Karpas-422 (cell line): ENCODE measurements around the gene ECE1. TPM values are rescaled to one million over a fixed set of nuclear protein-coding genes. Genes with fewer than 3 reads are reported as not detected.

Experiments used
- DNase-seq: peaks from one replicate; pipeline ENCODE4 v3.0.0-alpha.2; 2015
- H2AFZ ChIP-seq: fragments of 200-600 bp; sonication (generic); 2 replicates; pipeline ENCODE4 v1.6.1; 2014; ENCODE audit warnings: antibody characterized with exemption, low read length, mixed read lengths
- H3K27ac ChIP-seq: fragments of 200-600 bp; sonication (generic); 2 replicates; pipeline ENCODE4 v1.5.1; 2014; ENCODE audit warnings: mild to moderate bottlenecking, low read length, moderate library complexity
- H3K27me3 ChIP-seq: fragments of 200-600 bp; sonication (generic); 2 replicates; pipeline ENCODE4 v1.6.1; 2014; ENCODE audit warnings: low read length, mixed read lengths
- H3K36me3 ChIP-seq: fragments of 200-600 bp; sonication (generic); 2 replicates; pipeline ENCODE4 v1.6.1; 2014; ENCODE audit warnings: low read length, mixed read lengths; ENCODE audit not compliant: insufficient read depth
- H3K4me1 ChIP-seq: fragments of 200-600 bp; sonication (generic); 2 replicates; pipeline ENCODE4 v1.6.1; 2014; ENCODE audit warnings: mild to moderate bottlenecking, low read length, mixed read lengths
- H3K4me2 ChIP-seq: fragments of 200-600 bp; sonication (generic); 2 replicates; pipeline ENCODE4 v1.6.1; 2014; ENCODE audit warnings: low read length, low read depth, mild to moderate bottlenecking; ENCODE audit not compliant: poor library complexity, severe bottlenecking
- H3K4me3 ChIP-seq: fragments of 200-600 bp; sonication (generic); 2 replicates; pipeline ENCODE4 v1.5.1; 2014; ENCODE audit warnings: mild to moderate bottlenecking, antibody characterized with exemption, low read length, mixed read lengths
- H3K79me2 ChIP-seq: fragments of 200-600 bp; sonication (generic); 2 replicates; pipeline ENCODE4 v1.6.1; 2014; ENCODE audit warnings: mild to moderate bottlenecking, low read length, mixed read lengths
- H3K9ac ChIP-seq: fragments of 200-600 bp; sonication (generic); 2 replicates; pipeline ENCODE4 v1.6.0; 2014; ENCODE audit warnings: low read length
- H3K9me2 ChIP-seq: fragments of 200-600 bp; sonication (generic), shearing (Covaris generic); replicated peaks from 2 replicates; pipeline ENCODE4 v1.6.0; 2014; ENCODE audit warnings: mild to moderate bottlenecking, low read length, moderate library complexity; ENCODE audit not compliant: insufficient read depth
- H3K9me3 ChIP-seq: fragments of 300-700, 200-600 bp; sonication (generic); 2 replicates; pipeline ENCODE4 v1.6.1; 2014; ENCODE audit warnings: low read length, mixed read lengths
- H4K20me1 ChIP-seq: fragments of 200-600 bp; sonication (generic); 2 replicates; pipeline ENCODE4 v1.6.1; 2014; ENCODE audit warnings: mild to moderate bottlenecking, antibody characterized with exemption, low read length, low read depth; ENCODE audit not compliant: insufficient read depth
- total RNA-seq: library from RNA; depleted of rRNA; stranded (reverse); fragments of >200 nt; shearing (Covaris generic); gene quantifications from 2 replicates; pipeline ENCODE4 v1.2.3, GENCODE V29; 2014; ENCODE audit warnings: low replicate concordance

Gene ECE1
- total RNA-seq, 1 experiment from 2014 or later: 59.9 TPM

- no peaks in the 10 kb centered on the region for H3K27me3 ChIP-seq
- no peak for DNase-seq
- H3K9me3 ChIP-seq: no peaks in the 10 kb centered on the region
- peaks cover 84% of the 10 kb centered on the region for H3K79me2 ChIP-seq
- no peak overlapping the region for H2AFZ ChIP-seq
- peak overlapping the region; percentile 98 for H3K27ac ChIP-seq
- peaks cover 13% of the 10 kb centered on the region; the same call in 1 of the 2 replicates for H4K20me1 ChIP-seq
- H3K9me2 ChIP-seq: no peaks in the 10 kb centered on the region
- H3K4me2 ChIP-seq: no peak overlapping the region
- no peak overlapping the region for H3K4me3 ChIP-seq
- no peaks in the 10 kb centered on the region for H3K36me3 ChIP-seq
- H3K4me1 ChIP-seq: peaks cover 89% of the 10 kb centered on the region
- H3K9ac ChIP-seq: no peak overlapping the region
Observed at GRCh38 chr1:21300774-21301173, 10.5 kb upstream of the ECE1 start.

- H2AFZ ChIP-seq: no peak overlapping the region
- no peaks in the 10 kb centered on the region for H3K27me3 ChIP-seq
- peaks cover 89% of the 10 kb centered on the region for H3K4me1 ChIP-seq
- H3K9me2 ChIP-seq: no peaks in the 10 kb centered on the region
- no peak overlapping the region for H3K4me3 ChIP-seq
- no peaks in the 10 kb centered on the region for H3K36me3 ChIP-seq
- no peak for DNase-seq
- H3K27ac ChIP-seq: peak overlapping the region; percentile 98
- H3K9me3 ChIP-seq: no peaks in the 10 kb centered on the region
- peaks cover 8% of the 10 kb centered on the region; the same call in 1 of the 2 replicates for H4K20me1 ChIP-seq
- H3K79me2 ChIP-seq: peaks cover 76% of the 10 kb centered on the region
- peak overlapping the region; percentile 5 for H3K4me2 ChIP-seq
- H3K9ac ChIP-seq: peak overlapping the region; percentile 11; the same call in 1 of the 2 replicates
Observed at GRCh38 chr1:21299780-21300395, 9.6 kb upstream of the ECE1 start.

DNA sequence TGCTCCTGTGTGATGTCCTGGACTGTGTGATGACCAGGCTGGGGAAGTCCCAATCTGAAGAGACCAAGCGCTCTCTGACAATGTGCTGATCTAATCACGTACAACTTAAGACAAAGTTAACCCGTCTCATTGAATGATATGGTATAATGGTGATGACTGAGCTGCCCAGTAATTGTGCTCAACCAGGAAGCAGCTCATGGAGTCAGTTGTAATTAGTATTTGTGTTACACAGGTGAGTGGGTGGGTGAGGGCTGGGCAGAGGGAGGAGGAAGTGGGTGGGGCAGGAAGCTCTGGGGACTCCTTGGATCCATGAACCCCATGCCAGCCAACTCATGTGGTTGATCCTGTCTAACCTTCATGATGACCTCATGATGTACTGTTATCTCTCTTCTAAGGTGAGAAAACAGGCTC lies 8.7 kb upstream of the ECE1 start:
- Histone ChIP-seq H3K9me3 (no peaks in the 10 kb centered on the region), H3K4me2 (no peak overlapping the region), H3K4me3 (no peak overlapping the region), H3K79me2 (peaks cover 68% of the 10 kb centered on the region), H3K27me3 (no peaks in the 10 kb centered on the region), H3K27ac (peak overlapping the region; percentile 98), H4K20me1 (peaks cover 8% of the 10 kb centered on the region; the same call in 1 of the 2 replicates), H3K9ac (0 out of 2 replicates have a peak overlapping the region, but pooled peaks have one; percentile 0), H3K4me1 (peaks cover 91% of the 10 kb centered on the region), H3K36me3 (no peaks in the 10 kb centered on the region), H2AFZ (no peak overlapping the region), H3K9me2 (no peaks in the 10 kb centered on the region)
- DNase-seq: no peak

GRCh38 chr1:21297975-21298374 lies 7.7 kb upstream of the ECE1 start:
- H2AFZ ChIP-seq: no peak overlapping the region
- no peaks in the 10 kb centered on the region for H3K9me3 ChIP-seq
- no peaks in the 10 kb centered on the region for H3K9me2 ChIP-seq
- H3K79me2 ChIP-seq: peaks cover 60% of the 10 kb centered on the region
- peaks cover 92% of the 10 kb centered on the region for H3K4me1 ChIP-seq
- peaks cover 2% of the 10 kb centered on the region; the same call in 1 of the 2 replicates for H4K20me1 ChIP-seq
- H3K27me3 ChIP-seq: no peaks in the 10 kb centered on the region
- H3K27ac ChIP-seq: peak overlapping the region; percentile 98
- no peak overlapping the region for H3K9ac ChIP-seq
- no peak overlapping the region for H3K4me3 ChIP-seq
- H3K4me2 ChIP-seq: no peak overlapping the region
- no peak for DNase-seq
- H3K36me3 ChIP-seq: no peaks in the 10 kb centered on the region

GRCh38 chr1:21296509-21297354 lies 6.5 kb upstream of the ECE1 start:
- H3K4me3 ChIP-seq: no peak overlapping the region
- no peaks in the 10 kb centered on the region for H3K9me2 ChIP-seq
- peak overlapping the region; percentile 85 for H3K9ac ChIP-seq
- H3K36me3 ChIP-seq: no peaks in the 10 kb centered on the region
- no peaks in the 10 kb centered on the region; the same call in 1 of the 2 replicates for H4K20me1 ChIP-seq
- no peaks in the 10 kb centered on the region for H3K27me3 ChIP-seq
- peak overlapping the region; percentile 91 for H3K4me2 ChIP-seq
- peak overlapping the region; percentile 98 for H3K27ac ChIP-seq
- peaks cover 55% of the 10 kb centered on the region for H3K79me2 ChIP-seq
- H3K4me1 ChIP-seq: peaks cover 92% of the 10 kb centered on the region
- no peak for DNase-seq
- no peak overlapping the region for H2AFZ ChIP-seq
- H3K9me3 ChIP-seq: no peaks in the 10 kb centered on the region

GRCh38 chr1:21295545-21295944 lies 5.3 kb upstream of the ECE1 start:
- DNase-seq: no peak
- H3K36me3 ChIP-seq: no peaks in the 10 kb centered on the region
- peak overlapping the region; percentile 85 for H3K9ac ChIP-seq
- H3K27me3 ChIP-seq: no peaks in the 10 kb centered on the region
- peak overlapping the region; percentile 71 for H3K4me3 ChIP-seq
- H3K9me2 ChIP-seq: no peaks in the 10 kb centered on the region
- peak overlapping the region; percentile 91 for H3K4me2 ChIP-seq
- H3K9me3 ChIP-seq: no peaks in the 10 kb centered on the region
- H3K4me1 ChIP-seq: peaks cover 98% of the 10 kb centered on the region
- H4K20me1 ChIP-seq: no peaks in the 10 kb centered on the region; the same call in 1 of the 2 replicates
- peak overlapping the region; percentile 98 for H3K27ac ChIP-seq
- no peak overlapping the region for H2AFZ ChIP-seq
- peaks cover 54% of the 10 kb centered on the region for H3K79me2 ChIP-seq

GRCh38 chr1:21295002-21295401 lies 4.7 kb upstream of the ECE1 start:
- H3K9me2 ChIP-seq: no peaks in the 10 kb centered on the region
- no peaks in the 10 kb centered on the region for H3K27me3 ChIP-seq
- peak overlapping the region; percentile 91 for H3K4me2 ChIP-seq
- peak; percentile 75 for DNase-seq
- H4K20me1 ChIP-seq: no peaks in the 10 kb centered on the region; the same call in 1 of the 2 replicates
- H2AFZ ChIP-seq: no peak overlapping the region
- peaks cover 49% of the 10 kb centered on the region for H3K79me2 ChIP-seq
- peak overlapping the region; percentile 71 for H3K4me3 ChIP-seq
- peak overlapping the region; percentile 85 for H3K9ac ChIP-seq
- H3K9me3 ChIP-seq: no peaks in the 10 kb centered on the region
- no peaks in the 10 kb centered on the region for H3K36me3 ChIP-seq
- peak overlapping the region; percentile 98 for H3K27ac ChIP-seq
- peaks cover 95% of the 10 kb centered on the region for H3K4me1 ChIP-seq
